IMR-90 (cell line): ENCODE measurements around the gene GRK5. TPM values are rescaled to one million over a fixed set of nuclear protein-coding genes. Genes with fewer than 3 reads are reported as not detected.
A peak's percentile ranks its signal among the peaks of the same experiment; 100 is the strongest.

ENCODE experiments used
- ATAC-seq: fragments of 200-7000 bp; cut with Tn5 transposase; 2 replicates; pipeline ENCODE4 v1.9.1; 2020; ENCODE audit warnings: low read depth, mild to moderate bottlenecking, moderate library complexity
- BruUV-seq: library from RNA; stranded (reverse); fragments of 400-500 nt; replicated peaks from 2 replicates; lab custom pipeline; 2021; lab: Mats Ljungman, UMichigan
- CTCF ChIA-PET: fragments of 300-600 bp; formaldehyde crosslinking; extraction: SDS; loops from one replicate; lab custom pipeline; 2021; ENCODE audit warnings: antibody characterized with exemption; lab: Yijun Ruan, JAX
- POLR2A ChIA-PET: fragments of 300-600 bp; sonication (Branson Sonifier 250); formaldehyde crosslinking; loops from one replicate; lab custom pipeline; 2022; ENCODE audit warnings: antibody characterized with exemption; ENCODE audit not compliant: unreplicated experiment; lab: Charles Lee
- DNase-seq: peaks from one replicate; pipeline ENCODE4 v3.0.0; 2013
- H2AFZ ChIP-seq: replicated peaks from 2 replicates; pipeline ENCODE3; 2013; ENCODE audit warnings: low read length, mild to moderate bottlenecking; ENCODE audit not compliant: poor library complexity
- H2AK5ac ChIP-seq: 2 replicates; pipeline ENCODE4 v1.6.1; 2013; ENCODE audit warnings: low read depth, low read length, inconsistent platforms
- H2AK9ac ChIP-seq: replicated peaks from 2 replicates; pipeline ENCODE3; 2013; ENCODE audit warnings: mild to moderate bottlenecking, low read depth, low read length, moderate library complexity; ENCODE audit not compliant: poor library complexity
- H2BK120ac ChIP-seq: 2 replicates; pipeline ENCODE4 v1.6.1; 2013; ENCODE audit warnings: low read depth, low read length, inconsistent platforms
- H2BK15ac ChIP-seq: 3 replicates; pipeline ENCODE4 v1.6.1; 2013; ENCODE audit warnings: low read depth, low read length, inconsistent platforms
- H2BK20ac ChIP-seq: 2 replicates; pipeline ENCODE4 v1.6.1; 2013; ENCODE audit warnings: low read depth, mild to moderate bottlenecking, inconsistent platforms, low read length, moderate library complexity
- H2BK5ac ChIP-seq: 2 replicates; pipeline ENCODE4 v1.6.1; 2013; ENCODE audit warnings: mild to moderate bottlenecking, low read depth, low read length, inconsistent platforms; ENCODE audit not compliant: poor library complexity, severe bottlenecking
- H3K14ac ChIP-seq: replicated peaks from 2 replicates; pipeline ENCODE4 v1.6.1; 2013; ENCODE audit warnings: low read depth, low read length, inconsistent platforms
- H3K18ac ChIP-seq: 2 replicates; pipeline ENCODE4 v1.6.1; 2013; ENCODE audit warnings: low read depth, low read length, control low read depth
- H3K23ac ChIP-seq: 2 replicates; pipeline ENCODE4 v1.6.1; 2013; ENCODE audit warnings: low read depth, low read length, inconsistent platforms
- H3K27ac ChIP-seq: 2 replicates; pipeline ENCODE4 v1.5.1; 2013; ENCODE audit warnings: mild to moderate bottlenecking, control low read depth, low read length; ENCODE audit not compliant: insufficient read depth
- H3K27me3 ChIP-seq: 2 replicates; pipeline ENCODE4 v1.6.1; 2013; ENCODE audit warnings: low read length; ENCODE audit not compliant: control insufficient read depth, insufficient read depth
- H3K36me3 ChIP-seq: 2 replicates; pipeline ENCODE4 v1.6.1; 2013; ENCODE audit warnings: low read length, mixed read lengths; ENCODE audit not compliant: control insufficient read depth, insufficient read depth
- H3K4ac ChIP-seq: 2 replicates; pipeline ENCODE4 v1.6.1; 2013; ENCODE audit warnings: low read depth, low read length, inconsistent platforms
- H3K4me1 ChIP-seq: 2 replicates; pipeline ENCODE4 v1.6.1; 2013; ENCODE audit warnings: low read length, mixed read lengths; ENCODE audit not compliant: control insufficient read depth, insufficient read depth
- H3K4me2 ChIP-seq: 2 replicates; pipeline ENCODE4 v1.6.1; 2013; ENCODE audit warnings: low read depth, mild to moderate bottlenecking, control low read depth, low read length, moderate library complexity
- H3K4me3 ChIP-seq: 2 replicates; pipeline ENCODE4 v1.5.1; 2013; ENCODE audit warnings: low read depth, mild to moderate bottlenecking, control low read depth, low read length, moderate library complexity; ENCODE audit not compliant: insufficient read depth
- H3K56ac ChIP-seq: 2 replicates; pipeline ENCODE4 v1.6.1; 2013; ENCODE audit warnings: low read length, inconsistent platforms; ENCODE audit not compliant: insufficient read depth; ENCODE audit errors: extremely low read depth
- H3K79me1 ChIP-seq, 2 experiments: 2 replicates each; pipeline ENCODE4 v1.6.1; 2013; ENCODE audit warnings: low read length in 2 of 2, inconsistent platforms in 1 of 2, low read depth in 1 of 2
- H3K9ac ChIP-seq: 2 replicates; pipeline ENCODE4 v1.6.1; 2013; ENCODE audit warnings: low read depth, low read length, control low read depth
- H3K9me1 ChIP-seq: 2 replicates; pipeline ENCODE4 v1.6.1; 2013; ENCODE audit warnings: low read length, inconsistent platforms; ENCODE audit not compliant: insufficient read depth
- H3K9me3 ChIP-seq: 2 replicates; pipeline ENCODE4 v1.6.1; 2013; ENCODE audit warnings: low read length; ENCODE audit not compliant: control insufficient read depth, insufficient read depth
- H4K20me1 ChIP-seq: 2 replicates; pipeline ENCODE4 v1.6.1; 2013; ENCODE audit warnings: low read length, inconsistent platforms; ENCODE audit not compliant: insufficient read depth
- H4K5ac ChIP-seq: 2 replicates; pipeline ENCODE4 v1.6.1; 2013; ENCODE audit warnings: mild to moderate bottlenecking, low read depth, low read length, control low read depth
- H4K8ac ChIP-seq, 2 experiments: 2 replicates each; pipeline ENCODE4 v1.6.1; 2013; ENCODE audit warnings: low read depth in 2 of 2, low read length in 2 of 2, control low read depth in 1 of 2, inconsistent platforms in 1 of 2
- H4K91ac ChIP-seq: 2 replicates; pipeline ENCODE4 v1.6.1; 2013; ENCODE audit warnings: low read depth, low read length, inconsistent platforms; ENCODE audit not compliant: insufficient read depth
- BHLHE40 ChIP-seq: fragments of 150-350 bp; IDR thresholded peaks from 2 replicates; pipeline ENCODE4 v1.6.1; 2016; ENCODE audit warnings: mild to moderate bottlenecking, low read depth, low read length
- CEBPB ChIP-seq: IDR thresholded peaks from 2 replicates; pipeline ENCODE4 v1.6.1; 2012; ENCODE audit warnings: low read depth, low read length, improper control_type of control experiment
- CHD1 ChIP-seq: IDR thresholded peaks from 2 replicates; pipeline ENCODE4 v1.6.1; 2012; ENCODE audit warnings: low read depth, low read length, improper control_type of control experiment
- CTCF ChIP-seq: conservative IDR thresholded peaks from 2 replicates; pipeline ENCODE4 v1.5.1; 2012; ENCODE audit warnings: mild to moderate bottlenecking, low read depth, low read length, improper control_type of control experiment
- ELK1 ChIP-seq: fragments of 150-350 bp; IDR thresholded peaks from 2 replicates; pipeline ENCODE4 v1.6.1; 2016; ENCODE audit warnings: low read depth, mild to moderate bottlenecking, low read length, moderate library complexity, borderline replicate concordance
- MAFK ChIP-seq: IDR thresholded peaks from 2 replicates; pipeline ENCODE4 v1.6.1; 2012; ENCODE audit warnings: low read depth, low read length, improper control_type of control experiment
- MAZ ChIP-seq: IDR thresholded peaks from 2 replicates; pipeline ENCODE4 v1.6.1; 2012; ENCODE audit warnings: low read depth, mild to moderate bottlenecking, low read length, improper control_type of control experiment, moderate library complexity, borderline replicate concordance
- NFE2L2 ChIP-seq: fragments of 150-350 bp; IDR thresholded peaks from 2 replicates; pipeline ENCODE4 v1.6.1; 2016; ENCODE audit warnings: low read depth, mild to moderate bottlenecking, low read length
- POLR2A ChIP-seq: IDR thresholded peaks from 2 replicates; pipeline ENCODE4 v1.6.1; 2012; ENCODE audit warnings: mild to moderate bottlenecking, low read depth, low read length
- RAD21 ChIP-seq: IDR thresholded peaks from 2 replicates; pipeline ENCODE4 v1.6.1; 2012; ENCODE audit warnings: low read length, improper control_type of control experiment
- RCOR1 ChIP-seq: IDR thresholded peaks from 2 replicates; pipeline ENCODE4 v1.6.1; 2012; ENCODE audit warnings: mild to moderate bottlenecking, low read length, improper control_type of control experiment; ENCODE audit not compliant: insufficient replicate concordance
- RFX5 ChIP-seq: IDR thresholded peaks from 2 replicates; pipeline ENCODE4 v1.8.0; 2012; ENCODE audit warnings: low read depth, mild to moderate bottlenecking, low read length, moderate library complexity
- USF2 ChIP-seq: fragments of 150-350 bp; IDR thresholded peaks from 2 replicates; pipeline ENCODE4 v1.6.1; 2017; ENCODE audit warnings: mild to moderate bottlenecking, antibody characterized with exemption, low read length, low read depth
- WGBS, 2 experiments: methylation state at CpG; one replicate each; pipeline versions ENCODE4 v1.1.5 to v1.1.7; 2013; ENCODE audit warnings: missing lambda C conversion rate in 2 of 2; ENCODE audit not compliant: insufficient read length in 1 of 2; ENCODE audit errors: extremely low coverage in 2 of 2; 5-methylcytosine and 5-hydroxymethylcytosine counted together
- dilution Hi-C: fragments of 300-500 bp; cut with HindIII; formaldehyde crosslinking; loops from one replicate; pipeline ENCODE4 v1.14.3; 2018; ENCODE audit warnings: low sequenced_read_pairs; ENCODE audit not compliant: unreplicated experiment
- in situ Hi-C: fragments of 300-500 bp; cut with MboI; formaldehyde crosslinking; loops from 3 replicates; pipeline ENCODE4 v1.14.3; 2019; ENCODE audit warnings: low sequenced_read_pairs, inconsistent platforms, mixed read lengths
- intact Hi-C: fragments of 100-400 bp; cut with micrococcal nuclease; formaldehyde crosslinking; loops from 2 replicates; pipeline ENCODE4 v1.10.0; 2022
- polyA plus RNA-seq, 3 experiments: library from polyadenylated mRNA; depleted of rRNA; stranded (reverse); fragments of >200 nt; gene quantifications; 2 replicates each; pipeline ENCODE4 v1.2.3, GENCODE V29; 2012; ENCODE audit warnings: low replicate concordance in 1 of 3
- total RNA-seq: library from RNA; depleted of rRNA; stranded (reverse); fragments of >200 nt; gene quantifications from 2 replicates; pipeline ENCODE4 v1.2.3, GENCODE V29; 2012

The GRK5 gene
- total and polyA plus RNA-seq, 2 of the 4 experiments (the other 2 are of a cell fraction), result 12.9 to 16.3 TPM

- H2BK15ac ChIP-seq, result no peak overlapping the region
- H4K20me1 ChIP-seq, result peaks cover 85% of the 10 kb centered on the region
- peaks cover 21% of the 10 kb centered on the region for H3K36me3 ChIP-seq
- no peak overlapping the region for H3K14ac ChIP-seq
- no peak for TF ChIP-seq BHLHE40
- no peak for TF ChIP-seq RFX5
- TF ChIP-seq USF2, result no peak
- TF ChIP-seq NFE2L2, result no peak
- TF ChIP-seq CEBPB, result no peak
- no peak for TF ChIP-seq CHD1
- no peak for TF ChIP-seq POLR2A
- no peak for TF ChIP-seq RCOR1
- TF ChIP-seq RAD21, result no peak
- TF ChIP-seq MAZ, result no peak
- TF ChIP-seq MAFK, result no peak
- TF ChIP-seq CTCF, result no peak
- no peak for TF ChIP-seq ELK1
- no peak overlapping the region for H3K4me2 ChIP-seq
- WGBS, 2 experiments, result no CpG with 5 or more reads among the region's 6 CpGs
- no TSS peak for BruUV-seq
- no peak overlapping the region for H3K56ac ChIP-seq
- no peaks in the 10 kb centered on the region for H3K27me3 ChIP-seq
- no peak overlapping the region for H4K91ac ChIP-seq
- no peak overlapping the region for H3K23ac ChIP-seq
- H3K79me1 ChIP-seq, result peaks cover 57 to 84% of the 10 kb centered on the region in 2 experiments
- peaks cover 13% of the 10 kb centered on the region for H3K4me1 ChIP-seq
- no peak overlapping the region for H2BK5ac ChIP-seq
- no peak overlapping the region for H3K27ac ChIP-seq
- H3K18ac ChIP-seq, result no peak overlapping the region
- H2BK120ac ChIP-seq, result no peak overlapping the region
- ChIA-PET CTCF (no interaction called here), POLR2A (no interaction called here)
- in situ Hi-C loops (no loop called here), intact Hi-C loops (no loop called here), dilution Hi-C loops (no loop called here)
- DNase-seq (no peak), ATAC-seq (no peak)
- no peak overlapping the region for H4K8ac ChIP-seq
- H3K4ac ChIP-seq, result no peak overlapping the region
- H2AK9ac ChIP-seq, result peak overlapping the region; percentile 11
- H3K4me3 ChIP-seq, result no peak overlapping the region
- H3K9me1 ChIP-seq, result peaks cover 38% of the 10 kb centered on the region
- no peak overlapping the region for H2AFZ ChIP-seq
- no peak overlapping the region for H3K9ac ChIP-seq
- peaks cover 3% of the 10 kb centered on the region; the same call in 1 of the 2 replicates for H3K9me3 ChIP-seq
- no peak overlapping the region for H4K5ac ChIP-seq
- H2AK5ac ChIP-seq, result no peak overlapping the region
- H2BK20ac ChIP-seq, result no peak overlapping the region
Observed at GRCh38 chr10:119291223-119291900, 84.0 kb downstream of the GRK5 start.
